Measurements from ENCODE around the gene PSTPIP1. TPM values are rescaled to one million over a fixed set of nuclear protein-coding genes. Genes with fewer than 3 reads are reported as not detected.

Gene PSTPIP1
- total RNA-seq, 4 donors from 2014 or later: 0.57 to 9.9 (median 5.3) TPM

DNA sequence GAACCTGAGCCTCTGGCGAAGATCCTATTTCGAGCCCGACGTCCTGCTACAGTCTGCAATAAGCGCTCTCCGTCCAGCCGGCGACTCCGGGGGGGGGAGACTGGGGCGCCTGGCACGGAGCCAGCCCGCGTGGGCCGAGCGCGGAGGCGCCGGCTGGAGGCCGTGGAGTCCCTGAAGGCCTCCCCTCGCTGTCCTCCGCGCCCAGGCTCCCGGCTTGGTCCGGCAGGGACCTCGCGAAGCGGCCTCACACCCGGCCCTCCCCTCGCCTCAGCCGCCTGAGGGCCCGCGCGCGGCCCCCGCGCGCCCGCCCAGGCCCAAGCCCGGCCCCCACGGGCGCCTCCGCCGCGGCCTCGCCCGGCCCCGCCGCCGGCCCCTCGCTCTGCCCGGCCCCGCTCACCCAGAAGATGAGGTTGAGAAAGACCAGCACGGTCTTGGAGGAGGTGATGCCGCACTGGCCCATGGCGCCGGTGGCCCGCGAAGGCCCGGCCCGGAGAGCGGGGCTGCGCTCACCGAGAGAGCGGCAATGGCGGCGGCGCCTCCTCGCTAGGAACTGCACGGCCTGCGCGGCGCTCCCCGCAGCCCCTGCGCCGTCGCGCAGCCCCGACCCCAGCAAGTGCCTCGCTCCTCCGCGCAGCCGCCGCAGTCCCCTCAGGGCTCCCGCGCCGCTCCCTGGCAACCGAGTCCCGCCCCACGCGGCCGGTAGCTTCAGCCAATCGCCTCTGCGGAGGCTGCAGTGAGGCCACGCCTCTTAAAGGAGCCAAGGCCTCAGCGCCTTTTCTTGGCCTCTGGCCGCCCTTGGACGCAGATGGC, 75.8 kb downstream of the PSTPIP1 start, which contains the start of gene TSPAN3:
Gene TSPAN3, minus strand, starts transcription at position 615 of the 810 bp plus-strand sequence. Its CDS starts 155 bp downstream, at position 460.
- Histone ChIP-seq H3K36me3 (no peaks in the 10 kb centered on the region), H3K4me3 (peak within 1 kb of the TSS; percentile 69 to 98 (median 95)), H3K27me3 (peaks cover 0 to 9% (median 0%) of the 10 kb centered on the region in 4 donors), H3K9me3 (no peaks in the 10 kb centered on the region), H3K4me1 (peaks cover 21 to 49% (median 23%) of the 10 kb centered on the region in 3 donors), H3K27ac (peak within 1 kb of the TSS; percentile 84 to 97 (median 92))
- 0% methylated on average over 16 of the region's 97 CpGs; no CpG with 5 or more reads in 1 of the 2 donors for WGBS, 2 donors
- TF ChIP-seq POLR2A (IDR thresholded peaks at IDR 0.05): peak in 3 of 4 donors; percentile 81 to 89 (median 81)
- TF ChIP-seq, protein P1, sequence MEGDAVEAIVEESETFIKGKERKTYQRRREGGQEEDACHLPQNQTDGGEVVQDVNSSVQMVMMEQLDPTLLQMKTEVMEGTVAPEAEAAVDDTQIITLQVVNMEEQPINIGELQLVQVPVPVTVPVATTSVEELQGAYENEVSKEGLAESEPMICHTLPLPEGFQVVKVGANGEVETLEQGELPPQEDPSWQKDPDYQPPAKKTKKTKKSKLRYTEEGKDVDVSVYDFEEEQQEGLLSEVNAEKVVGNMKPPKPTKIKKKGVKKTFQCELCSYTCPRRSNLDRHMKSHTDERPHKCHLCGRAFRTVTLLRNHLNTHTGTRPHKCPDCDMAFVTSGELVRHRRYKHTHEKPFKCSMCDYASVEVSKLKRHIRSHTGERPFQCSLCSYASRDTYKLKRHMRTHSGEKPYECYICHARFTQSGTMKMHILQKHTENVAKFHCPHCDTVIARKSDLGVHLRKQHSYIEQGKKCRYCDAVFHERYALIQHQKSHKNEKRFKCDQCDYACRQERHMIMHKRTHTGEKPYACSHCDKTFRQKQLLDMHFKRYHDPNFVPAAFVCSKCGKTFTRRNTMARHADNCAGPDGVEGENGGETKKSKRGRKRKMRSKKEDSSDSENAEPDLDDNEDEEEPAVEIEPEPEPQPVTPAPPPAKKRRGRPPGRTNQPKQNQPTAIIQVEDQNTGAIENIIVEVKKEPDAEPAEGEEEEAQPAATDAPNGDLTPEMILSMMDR (IDR thresholded peaks at IDR 0.05): no peak
- intact Hi-C loops (cut with DNase I): no loop called here
- peak; percentile 22 for DNase-seq

DNA sequence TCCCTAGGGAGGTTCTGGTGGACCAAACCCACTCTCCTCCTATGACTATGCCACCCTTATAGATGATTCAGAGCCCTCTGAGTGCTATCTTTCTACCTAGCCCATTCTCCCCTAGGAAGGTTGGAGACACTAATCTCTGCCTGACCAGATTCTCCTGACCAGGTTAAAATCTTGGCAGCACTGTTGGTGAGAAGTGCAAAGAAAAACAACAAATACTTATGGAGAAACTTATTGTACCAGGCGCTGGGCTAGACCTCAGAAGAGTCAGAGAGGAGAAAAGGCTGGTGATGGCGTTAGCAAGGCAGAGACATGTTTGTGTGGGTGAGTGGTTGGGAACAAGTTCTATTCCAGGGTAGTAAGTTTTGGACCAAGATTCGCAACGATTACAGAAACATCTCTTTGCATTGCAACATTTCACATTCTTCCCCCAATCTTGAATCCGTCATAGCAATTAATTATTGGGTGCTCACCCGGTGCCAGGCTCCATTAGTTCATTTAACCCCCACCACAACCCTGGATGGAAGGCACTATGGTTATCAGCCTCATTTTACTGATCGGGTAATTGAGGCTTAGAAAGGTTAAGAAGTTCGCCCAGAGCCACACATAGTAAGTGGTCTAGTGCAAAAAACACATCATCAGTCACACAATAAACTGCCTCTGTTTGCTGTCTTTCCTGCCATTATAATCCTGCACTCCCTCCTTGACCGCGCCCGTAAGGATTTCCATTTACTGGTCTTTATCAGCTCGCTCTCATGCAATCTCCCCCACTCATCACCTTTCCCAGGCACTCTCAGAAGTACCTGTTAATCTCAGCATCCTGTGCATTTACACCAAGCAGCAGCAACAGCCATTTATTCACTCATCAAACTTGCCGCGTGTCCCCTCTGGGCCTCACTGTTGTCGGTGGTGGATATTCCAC, 76.6 kb downstream of the PSTPIP1 start:
- peaks cover 0 to 9% (median 0%) of the 10 kb centered on the region in 4 donors for H3K27me3 ChIP-seq
- H3K4me3 ChIP-seq: peak overlapping the region in 3 of 4 donors; percentile 95 to 98 (median 95)
- no peaks in the 10 kb centered on the region for H3K9me3 ChIP-seq
- TF ChIP-seq, protein P1 (IDR thresholded peaks at IDR 0.05): no peak
- no peak for TF ChIP-seq POLR2A (IDR thresholded peaks at IDR 0.05)
- H3K27ac ChIP-seq: peak overlapping the region; percentile 84 to 97 (median 92)
- H3K36me3 ChIP-seq: no peaks in the 10 kb centered on the region
- WGBS, 2 donors: 85 to 88% methylated on average over 15 of the region's 15 CpGs
- DNase-seq: no peak
- intact Hi-C loops (cut with DNase I): no loop called here
- peaks cover 21 to 42% (median 23%) of the 10 kb centered on the region in 3 donors for H3K4me1 ChIP-seq

DNA sequence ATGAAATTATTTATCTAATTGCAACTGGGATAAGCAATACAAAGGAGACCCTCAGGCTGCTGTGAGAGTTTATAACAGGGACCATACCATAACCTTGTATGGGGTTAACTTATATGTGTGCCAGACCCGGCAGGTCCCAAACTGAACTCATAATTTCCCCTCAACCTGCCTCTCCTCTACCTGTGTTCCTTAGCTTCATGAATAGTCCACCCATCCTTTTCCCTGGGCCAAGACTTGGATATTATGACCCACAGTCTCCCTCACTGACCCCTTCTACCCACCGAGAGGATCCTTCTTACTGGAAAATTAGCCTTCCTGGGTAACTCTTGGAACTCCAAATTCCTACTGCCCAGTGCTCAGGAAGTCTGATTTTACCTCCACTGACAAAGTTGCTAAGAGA, 79.4 kb downstream of the PSTPIP1 start:
- intact Hi-C loops (cut with DNase I): no loop called here
- TF ChIP-seq, protein P1 (IDR thresholded peaks at IDR 0.05): no peak
- TF ChIP-seq POLR2A (IDR thresholded peaks at IDR 0.05): no peak
- 61 to 66% methylated on average over 2 of the region's 2 CpGs for WGBS, 2 donors
- H3K27me3 ChIP-seq: peaks cover 0 to 9% (median 0%) of the 10 kb centered on the region in 4 donors
- H3K4me3 ChIP-seq: no peak overlapping the region
- peaks cover 8 to 14% (median 10%) of the 10 kb centered on the region in 3 donors for H3K4me1 ChIP-seq
- no peak for DNase-seq
- H3K27ac ChIP-seq: no peak overlapping the region
- H3K9me3 ChIP-seq: no peaks in the 10 kb centered on the region
- no peaks in the 10 kb centered on the region for H3K36me3 ChIP-seq

DNA sequence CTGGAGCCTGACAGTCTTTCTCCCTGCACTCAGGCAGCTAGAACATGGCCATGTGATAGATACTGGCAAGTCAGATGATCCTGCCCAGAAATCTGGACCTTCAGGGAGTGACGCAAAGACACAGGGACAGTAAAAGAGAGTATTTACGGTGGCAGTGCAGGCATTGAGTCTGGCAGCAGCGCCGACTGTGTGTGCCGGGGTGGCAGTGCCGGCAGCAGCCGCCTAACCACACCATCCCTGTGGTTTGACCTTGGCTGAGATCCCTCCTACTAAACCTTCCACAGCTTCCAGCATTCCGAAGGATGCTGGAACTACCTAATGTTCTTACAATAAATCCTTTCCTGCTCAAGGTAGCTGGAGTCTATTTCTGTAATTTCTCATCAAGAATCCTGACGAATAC, 80.6 kb downstream of the PSTPIP1 start:
- intact Hi-C loops (cut with DNase I): no loop called here
- Histone ChIP-seq H3K4me1 (peaks cover 3 to 6% (median 3%) of the 10 kb centered on the region in 3 donors), H3K36me3 (no peaks in the 10 kb centered on the region), H3K9me3 (no peaks in the 10 kb centered on the region), H3K4me3 (no peak overlapping the region), H3K27ac (no peak overlapping the region), H3K27me3 (peaks cover 0 to 9% (median 0%) of the 10 kb centered on the region in 4 donors)
- no peak for DNase-seq
- TF ChIP-seq, protein P1 (IDR thresholded peaks at IDR 0.05): no peak
- TF ChIP-seq POLR2A (IDR thresholded peaks at IDR 0.05): no peak
- 73 to 77% methylated on average over 8 to 9 of the region's 9 CpGs for WGBS, 2 donors

All from esophagus squamous epithelium (tissue), 5 donors.